Natural killer cell (primary cell): ENCODE measurements around the gene GPR61. TPM values are rescaled to one million over a fixed set of nuclear protein-coding genes. Genes with fewer than 3 reads are reported as not detected.
A peak's percentile ranks its signal among the peaks of the same experiment; 100 is the strongest.

Experiments used
- ATAC-seq, 3 donors: fragments of 150-1000 bp in 2 of 3; fragments of 200-7000 bp in 1 of 3; cut with Tn5 transposase; 1 replicate in 1 of 3; 2 replicates in 2 of 3; pipeline ENCODE4 v1.10.0; 2021; ENCODE audit warnings: mild to moderate bottlenecking in 2 of 3, moderate library complexity in 2 of 3
- DNase-seq, 2 donors: peaks; one replicate each; pipeline versions ENCODE4 v3.0.0 to v3.0.0-alpha.2; 2013 to 2021; ENCODE audit warnings: mixed read lengths in 1 of 2
- H3K27ac ChIP-seq: one replicate; pipeline ENCODE4 v1.5.1; 2013; ENCODE audit warnings: mild to moderate bottlenecking, low read length
- H3K27me3 ChIP-seq: one replicate; pipeline ENCODE4 v1.6.1; 2013; ENCODE audit warnings: low read length; ENCODE audit not compliant: control insufficient read depth, insufficient read depth
- H3K36me3 ChIP-seq: one replicate; pipeline ENCODE4 v1.6.1; 2013; ENCODE audit warnings: low read length; ENCODE audit not compliant: control insufficient read depth, insufficient read depth
- H3K4me1 ChIP-seq: one replicate; pipeline ENCODE4 v1.6.1; 2013; ENCODE audit warnings: low read length; ENCODE audit not compliant: control insufficient read depth, insufficient read depth
- H3K4me3 ChIP-seq: one replicate; pipeline ENCODE4 v1.5.1; 2013; ENCODE audit warnings: low read length
- H3K9me3 ChIP-seq: one replicate; pipeline ENCODE4 v1.6.1; 2013; ENCODE audit warnings: low read length; ENCODE audit not compliant: control insufficient read depth, insufficient read depth
- H3K27ac Mint-ChIP-seq, 2 donors: one replicate each; pipeline ENCODE4 v1.8.0; 2022; ENCODE audit warnings: mild to moderate bottlenecking in 2 of 2, mixed read lengths in 2 of 2, moderate library complexity in 1 of 2
- H3K27me3 Mint-ChIP-seq, 2 donors: one replicate each; pipeline ENCODE4 v1.8.0; 2022; ENCODE audit warnings: low read depth in 2 of 2, mixed read lengths in 2 of 2
- H3K36me3 Mint-ChIP-seq: one replicate; pipeline ENCODE4 v1.8.0; 2022; ENCODE audit warnings: mixed read lengths
- H3K4me1 Mint-ChIP-seq, 2 donors: one replicate each; pipeline ENCODE4 v1.8.0; 2022; ENCODE audit warnings: mixed read lengths in 2 of 2
- H3K4me3 Mint-ChIP-seq: one replicate; pipeline ENCODE4 v1.8.0; 2022; ENCODE audit warnings: mild to moderate bottlenecking, moderate library complexity, mixed read lengths
- H3K9me3 Mint-ChIP-seq, 2 donors: one replicate each; pipeline ENCODE4 v1.8.0; 2022; ENCODE audit warnings: mixed read lengths in 2 of 2
- WGBS: methylation state at CpG from one replicate; pipeline ENCODE4 v1.1.7; 2013; ENCODE audit warnings: missing lambda C conversion rate; ENCODE audit not compliant: insufficient coverage; 5-methylcytosine and 5-hydroxymethylcytosine counted together
- intact Hi-C: fragments of 100-400 bp; cut with micrococcal nuclease; formaldehyde crosslinking; loops from one replicate; pipeline ENCODE4 v1.14.2; 2022
- total RNA-seq, 4 donors: library from RNA; stranded (reverse); fragments of 120-200 nt in 1 of 4; gene quantifications; one replicate each; pipeline versions ENCODE4 v1.2.3 to v1.2.4, GENCODE V29; 2013 to 2022
- TF ChIP-seq, protein P1 (sequence below): fragments of 200-600 bp; IDR thresholded peaks from one replicate; pipeline ENCODE4 v1.8.0; 2022; ENCODE audit warnings: antibody characterized with exemption

The GPR61 gene
- total RNA-seq, 3 donors from 2014 or later (not counting 1 experiment from before 2014, with no cell fraction given): 0.75 to 0.91 TPM; not detected in 1

- H3K36me3 ChIP-seq: no peaks in the 10 kb centered on the region
- no peaks in the 10 kb centered on the region for H3K36me3 Mint-ChIP-seq
- H3K4me3 Mint-ChIP-seq: peak overlapping the region; percentile 91
- peaks cover 46 to 47% of the 10 kb centered on the region in 2 donors for H3K4me1 Mint-ChIP-seq
- H3K27me3 Mint-ChIP-seq: peaks cover 0 to 6% of the 10 kb centered on the region in 2 donors
- intact Hi-C loops: no loop called here
- WGBS: 95% methylated on average over 5 of the region's 7 CpGs
- peak overlapping the region; percentile 49 for H3K4me3 ChIP-seq
- H3K27me3 ChIP-seq: no peaks in the 10 kb centered on the region
- H3K9me3 Mint-ChIP-seq: no peaks in the 10 kb centered on the region
- TF ChIP-seq, protein P1, sequence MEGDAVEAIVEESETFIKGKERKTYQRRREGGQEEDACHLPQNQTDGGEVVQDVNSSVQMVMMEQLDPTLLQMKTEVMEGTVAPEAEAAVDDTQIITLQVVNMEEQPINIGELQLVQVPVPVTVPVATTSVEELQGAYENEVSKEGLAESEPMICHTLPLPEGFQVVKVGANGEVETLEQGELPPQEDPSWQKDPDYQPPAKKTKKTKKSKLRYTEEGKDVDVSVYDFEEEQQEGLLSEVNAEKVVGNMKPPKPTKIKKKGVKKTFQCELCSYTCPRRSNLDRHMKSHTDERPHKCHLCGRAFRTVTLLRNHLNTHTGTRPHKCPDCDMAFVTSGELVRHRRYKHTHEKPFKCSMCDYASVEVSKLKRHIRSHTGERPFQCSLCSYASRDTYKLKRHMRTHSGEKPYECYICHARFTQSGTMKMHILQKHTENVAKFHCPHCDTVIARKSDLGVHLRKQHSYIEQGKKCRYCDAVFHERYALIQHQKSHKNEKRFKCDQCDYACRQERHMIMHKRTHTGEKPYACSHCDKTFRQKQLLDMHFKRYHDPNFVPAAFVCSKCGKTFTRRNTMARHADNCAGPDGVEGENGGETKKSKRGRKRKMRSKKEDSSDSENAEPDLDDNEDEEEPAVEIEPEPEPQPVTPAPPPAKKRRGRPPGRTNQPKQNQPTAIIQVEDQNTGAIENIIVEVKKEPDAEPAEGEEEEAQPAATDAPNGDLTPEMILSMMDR: no peak
- peak in 1 of 3 donors; percentile 12 for ATAC-seq
- DNase-seq: no peak
- H3K27ac Mint-ChIP-seq: peak overlapping the region; percentile 51 to 78
- H3K4me1 ChIP-seq: peaks cover 48% of the 10 kb centered on the region
- H3K9me3 ChIP-seq: no peaks in the 10 kb centered on the region
- H3K27ac ChIP-seq: no peak overlapping the region
These were observed 30.8 kb upstream of the GPR61 start for GRCh38 chr1:109508873-109509175.

DNA sequence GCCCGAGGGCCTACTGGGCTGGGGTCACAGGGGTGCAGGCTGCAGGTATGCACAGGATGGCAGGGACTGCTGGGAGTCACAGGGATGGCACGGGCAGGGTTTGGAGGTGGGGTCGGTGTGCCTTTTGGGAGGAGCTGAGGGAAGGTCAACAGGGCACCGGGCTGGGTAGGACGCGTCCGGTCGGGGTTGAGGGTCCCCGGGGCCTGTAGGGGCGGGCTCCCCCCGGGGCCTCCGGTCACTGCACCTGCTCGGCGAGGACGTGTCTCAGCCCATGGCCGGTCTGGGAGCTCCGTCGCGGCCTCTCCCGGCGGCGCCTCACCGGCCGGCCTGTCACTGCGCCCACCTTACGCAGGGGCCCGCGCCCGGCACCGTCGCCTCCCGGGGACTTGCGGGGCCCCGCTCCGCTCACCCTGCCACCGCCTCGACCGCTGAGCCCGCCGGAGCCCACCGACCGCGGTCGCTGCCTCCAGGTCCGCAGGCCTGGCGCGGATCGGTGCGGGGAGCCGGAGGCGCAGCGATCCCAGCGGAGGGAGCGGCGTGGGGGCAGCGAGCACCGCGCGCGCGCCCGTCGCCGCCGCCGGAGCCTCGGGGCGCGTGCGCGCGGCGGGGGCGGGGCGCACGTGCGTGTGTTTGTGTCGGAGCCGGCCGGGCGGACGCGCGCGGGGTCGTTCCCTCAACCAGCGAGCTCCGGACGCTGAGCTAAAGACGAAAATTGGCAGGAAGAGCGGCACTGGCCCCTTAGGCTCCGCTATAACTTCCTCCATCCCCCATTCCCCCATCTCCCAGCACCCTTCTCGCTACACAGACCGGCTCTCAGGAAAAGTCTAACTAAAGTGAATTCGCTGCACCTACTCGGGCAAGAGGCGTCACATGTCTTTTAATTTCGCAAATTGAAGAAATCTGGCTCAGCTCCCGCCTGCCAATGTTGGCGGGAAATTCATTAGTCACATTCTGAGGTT, 30.2 kb upstream of the GPR61 start, which contains the start of gene AMIGO1:
Gene AMIGO1, minus strand, starts transcription at position 552 of the 959 bp plus-strand sequence. CDS start 815 bp downstream, outside the sequence.
- Histone ChIP-seq H3K4me3 (peak within 1 kb of the TSS; percentile 60), H3K27ac (no peak within 1 kb of the TSS), H3K9me3 (no peaks in the 10 kb centered on the region), H3K36me3 (no peaks in the 10 kb centered on the region), H3K27me3 (no peaks in the 10 kb centered on the region), H3K4me1 (peaks cover 42% of the 10 kb centered on the region)
- Mint-ChIP-seq H3K4me3 (peak within 1 kb of the TSS; percentile 91), H3K36me3 (no peaks in the 10 kb centered on the region), H3K27ac (peak within 1 kb of the TSS; percentile 51 to 78), H3K4me1 (peaks cover 40 to 42% of the 10 kb centered on the region in 2 donors), H3K9me3 (no peaks in the 10 kb centered on the region), H3K27me3 (peaks cover 0 to 6% of the 10 kb centered on the region in 2 donors)
- TF ChIP-seq, protein P1: no peak
- intact Hi-C loops: no loop called here
- ATAC-seq (peak; percentile 83 to 92 (median 89)), DNase-seq (peak; percentile 64 to 85)
- WGBS: 2% methylated on average over 100 of the region's 100 CpGs

DNA sequence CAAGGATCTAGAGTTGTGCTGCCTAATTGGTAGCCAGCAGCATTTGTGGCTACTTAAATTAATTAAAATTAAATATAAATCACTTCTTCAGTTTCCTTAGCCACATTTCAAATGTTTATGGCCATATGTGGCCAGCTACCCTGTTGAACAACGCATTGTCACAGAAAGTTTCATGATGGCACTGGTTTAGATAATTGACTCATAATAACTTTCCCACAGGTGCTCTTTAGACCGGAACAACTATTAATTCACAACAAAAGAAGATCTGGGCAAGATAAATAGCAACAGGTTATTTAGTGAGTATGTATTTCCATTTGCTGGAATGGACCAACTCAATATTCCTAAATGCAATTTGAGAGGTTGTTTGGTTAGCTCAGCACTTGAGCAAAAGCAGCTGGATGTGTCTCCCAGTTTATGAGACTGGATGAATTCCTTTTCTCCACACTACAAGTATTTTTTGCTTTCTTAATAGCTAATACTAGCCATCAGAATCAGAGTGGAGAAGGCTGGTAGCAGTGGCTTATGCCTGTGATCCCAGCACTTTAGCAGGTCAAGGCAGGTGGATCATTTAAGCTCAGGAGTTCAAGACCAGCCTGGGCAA, 26.5 kb upstream of the GPR61 start:
- H3K9me3 Mint-ChIP-seq: no peaks in the 10 kb centered on the region
- TF ChIP-seq, protein P1: no peak
- no peak for ATAC-seq
- Histone ChIP-seq H3K4me3 (no peak overlapping the region), H3K27ac (no peak overlapping the region), H3K36me3 (no peaks in the 10 kb centered on the region), H3K27me3 (no peaks in the 10 kb centered on the region), H3K9me3 (no peaks in the 10 kb centered on the region), H3K4me1 (peaks cover 19% of the 10 kb centered on the region)
- peaks cover 15 to 18% of the 10 kb centered on the region in 2 donors for H3K4me1 Mint-ChIP-seq
- DNase-seq: no peak
- H3K27ac Mint-ChIP-seq: no peak overlapping the region
- H3K36me3 Mint-ChIP-seq: no peaks in the 10 kb centered on the region
- 82% methylated on average over 1 of the region's 2 CpGs for WGBS
- intact Hi-C loops: no loop called here
- no peak overlapping the region for H3K4me3 Mint-ChIP-seq
- peaks cover 0 to 6% of the 10 kb centered on the region in 2 donors for H3K27me3 Mint-ChIP-seq
